Lower lobe of right lung (tissue), 2 donors: ENCODE results near the gene PPP6R1. TPM values are rescaled to one million over a fixed set of nuclear protein-coding genes. Genes with fewer than 3 reads are reported as not detected.

Source experiments
- ATAC-seq, 2 donors: fragments of 200-7000 bp; cut with Tn5 transposase; one replicate each; pipeline ENCODE4 v1.9.1; 2020 to 2022; ENCODE audit warnings: mild to moderate bottlenecking in 2 of 2, moderate library complexity in 2 of 2
- DNase-seq: peaks from one replicate; pipeline ENCODE4 v3.0.0-alpha.2; 2020
- H3K27ac ChIP-seq: fragments of 200-600 bp; one replicate; pipeline ENCODE4 v1.8.0; 2022
- H3K27me3 ChIP-seq: fragments of 200-600 bp; one replicate; pipeline ENCODE4 v1.8.0; 2022; ENCODE audit warnings: low read depth
- H3K36me3 ChIP-seq: fragments of 200-600 bp; one replicate; pipeline ENCODE4 v1.8.0; 2022; ENCODE audit warnings: mild to moderate bottlenecking
- H3K4me1 ChIP-seq: fragments of 200-600 bp; one replicate; pipeline ENCODE4 v1.8.0; 2022
- H3K4me3 ChIP-seq: fragments of 200-600 bp; one replicate; pipeline ENCODE4 v1.8.0; 2022; ENCODE audit warnings: mild to moderate bottlenecking
- H3K9me3 ChIP-seq: fragments of 200-600 bp; one replicate; pipeline ENCODE4 v1.8.0; 2022
- intact Hi-C: fragments of 100-400 bp; cut with DNase I; formaldehyde crosslinking; loops from one replicate; pipeline ENCODE4 v1.11.0; 2022
- total RNA-seq: library from RNA; stranded (reverse); fragmentation: NEBNext Ultra II Directional; extraction: Animal tissue kit (Norgen Biotek cat#: 25700); gene quantifications from one replicate; pipeline ENCODE4 v1.2.1, GENCODE V29; 2021
- TF ChIP-seq, protein P1 (sequence below): fragments of 200-600 bp; IDR thresholded peaks from one replicate; pipeline ENCODE4 v1.8.0; 2022; ENCODE audit warnings: antibody characterized with exemption, mild to moderate bottlenecking
- donor health status: DM: no; HTN: yes; CAD: no; lungs with severe emphysema.

Gene PPP6R1
- total RNA-seq, 1 donor from 2014 or later: 69.1 TPM

DNA sequence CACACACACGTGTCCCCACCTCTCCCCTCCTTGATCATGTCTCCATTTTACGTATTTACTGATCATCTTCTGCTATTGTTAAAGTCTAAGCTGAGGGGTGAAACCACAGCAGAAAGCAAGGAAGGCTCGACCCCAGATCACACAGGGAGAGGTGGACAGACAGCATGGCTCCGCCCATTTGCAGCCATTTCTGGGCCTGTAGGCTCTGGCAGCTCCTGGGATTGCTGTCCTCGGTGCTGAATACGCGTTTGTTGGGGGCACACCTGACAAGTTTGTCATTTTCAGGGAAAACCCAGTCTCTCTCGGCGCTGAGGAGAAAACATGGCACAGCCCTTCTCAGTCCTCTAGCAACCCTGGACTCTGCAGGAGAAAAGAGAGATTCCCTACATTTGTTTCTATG lies 38.3 kb downstream of the PPP6R1 start:
- TF ChIP-seq, protein P1, sequence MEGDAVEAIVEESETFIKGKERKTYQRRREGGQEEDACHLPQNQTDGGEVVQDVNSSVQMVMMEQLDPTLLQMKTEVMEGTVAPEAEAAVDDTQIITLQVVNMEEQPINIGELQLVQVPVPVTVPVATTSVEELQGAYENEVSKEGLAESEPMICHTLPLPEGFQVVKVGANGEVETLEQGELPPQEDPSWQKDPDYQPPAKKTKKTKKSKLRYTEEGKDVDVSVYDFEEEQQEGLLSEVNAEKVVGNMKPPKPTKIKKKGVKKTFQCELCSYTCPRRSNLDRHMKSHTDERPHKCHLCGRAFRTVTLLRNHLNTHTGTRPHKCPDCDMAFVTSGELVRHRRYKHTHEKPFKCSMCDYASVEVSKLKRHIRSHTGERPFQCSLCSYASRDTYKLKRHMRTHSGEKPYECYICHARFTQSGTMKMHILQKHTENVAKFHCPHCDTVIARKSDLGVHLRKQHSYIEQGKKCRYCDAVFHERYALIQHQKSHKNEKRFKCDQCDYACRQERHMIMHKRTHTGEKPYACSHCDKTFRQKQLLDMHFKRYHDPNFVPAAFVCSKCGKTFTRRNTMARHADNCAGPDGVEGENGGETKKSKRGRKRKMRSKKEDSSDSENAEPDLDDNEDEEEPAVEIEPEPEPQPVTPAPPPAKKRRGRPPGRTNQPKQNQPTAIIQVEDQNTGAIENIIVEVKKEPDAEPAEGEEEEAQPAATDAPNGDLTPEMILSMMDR: no peak
- Histone ChIP-seq H3K4me1 (peaks cover 11% of the 10 kb centered on the region), H3K9me3 (no peaks in the 10 kb centered on the region), H3K27ac (no peak overlapping the region), H3K27me3 (no peaks in the 10 kb centered on the region), H3K36me3 (no peaks in the 10 kb centered on the region), H3K4me3 (no peak overlapping the region)
- intact Hi-C loops: no loop called here
- ATAC-seq (no peak), DNase-seq (no peak)

DNA sequence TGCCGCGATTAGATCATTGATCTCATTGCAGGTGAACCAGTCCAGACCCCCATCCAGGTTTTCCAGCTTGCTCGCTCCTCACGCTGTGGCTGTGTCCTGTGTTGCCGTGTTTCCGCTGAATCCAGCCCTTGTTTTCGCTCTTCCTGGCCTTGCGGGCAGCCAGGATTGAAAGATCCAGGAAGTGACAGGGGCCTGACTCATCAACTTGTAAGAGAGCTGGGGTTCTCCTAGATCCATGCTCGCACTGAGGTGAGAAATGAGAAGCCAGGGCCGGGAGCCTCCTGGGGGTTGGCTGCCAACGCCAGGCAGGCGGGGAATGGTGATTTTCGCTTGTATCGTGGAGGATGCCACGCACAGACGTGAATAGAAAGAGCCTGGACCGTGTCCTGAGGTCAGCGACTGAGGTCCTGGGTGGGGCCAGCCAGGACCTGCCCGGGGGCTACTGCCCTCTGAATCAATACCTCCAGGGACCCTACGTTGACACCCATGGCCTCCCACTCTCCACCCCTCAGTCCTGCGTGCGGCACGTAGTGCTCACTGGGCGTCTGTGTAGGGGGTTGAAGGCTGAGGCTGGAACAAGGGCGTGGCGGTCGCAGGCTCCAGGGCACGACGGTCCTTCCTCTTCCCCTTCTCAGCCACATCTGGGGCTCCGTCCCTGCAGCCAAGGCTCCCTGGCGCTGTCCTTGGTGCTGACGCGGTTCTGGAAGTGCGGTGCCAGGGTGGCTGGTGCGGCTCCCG lies 42.2 kb downstream of the PPP6R1 start:
- peaks cover 11% of the 10 kb centered on the region for H3K4me1 ChIP-seq
- peak; percentile 83 to 92 for ATAC-seq
- H3K27ac ChIP-seq: peak overlapping the region; percentile 68

DNA sequence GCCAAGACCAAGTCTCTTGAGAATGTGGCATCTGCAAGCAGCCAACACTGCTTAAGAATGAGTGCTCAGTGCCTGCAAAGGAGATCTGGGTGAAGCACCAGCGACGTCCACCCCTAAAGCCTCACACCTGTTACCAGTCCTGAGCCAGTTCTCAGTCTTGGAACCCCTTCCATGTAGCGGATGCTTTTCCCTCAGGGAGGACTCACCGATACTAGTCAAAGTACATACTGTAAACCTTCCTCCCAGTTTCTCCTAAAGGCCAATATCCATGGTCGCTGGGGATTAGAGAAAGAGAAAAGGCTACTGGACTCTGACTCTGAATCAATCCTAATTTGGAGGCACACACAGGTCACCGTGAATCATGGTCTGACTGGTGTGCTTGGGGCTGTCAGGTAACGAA lies 45.3 kb downstream of the PPP6R1 start:
- intact Hi-C loops: no loop called here
- Histone ChIP-seq H3K36me3 (no peaks in the 10 kb centered on the region), H3K4me3 (no peak overlapping the region), H3K27me3 (peaks cover 7% of the 10 kb centered on the region), H3K4me1 (peaks cover 11% of the 10 kb centered on the region), H3K9me3 (no peaks in the 10 kb centered on the region), H3K27ac (no peak overlapping the region)
- TF ChIP-seq, protein P1: no peak
- ATAC-seq: no peak
- DNase-seq: no peak

More for the DNA sequence above, 42.2 kb downstream of the PPP6R1 start:
- Histone ChIP-seq H3K9me3 (no peaks in the 10 kb centered on the region), H3K27me3 (peaks cover 7% of the 10 kb centered on the region), H3K4me3 (peak overlapping the region; percentile 52), H3K36me3 (no peaks in the 10 kb centered on the region)
- DNase-seq: peak; percentile 78
- intact Hi-C loops: no loop called here
- TF ChIP-seq, protein P1: no peak

DNA sequence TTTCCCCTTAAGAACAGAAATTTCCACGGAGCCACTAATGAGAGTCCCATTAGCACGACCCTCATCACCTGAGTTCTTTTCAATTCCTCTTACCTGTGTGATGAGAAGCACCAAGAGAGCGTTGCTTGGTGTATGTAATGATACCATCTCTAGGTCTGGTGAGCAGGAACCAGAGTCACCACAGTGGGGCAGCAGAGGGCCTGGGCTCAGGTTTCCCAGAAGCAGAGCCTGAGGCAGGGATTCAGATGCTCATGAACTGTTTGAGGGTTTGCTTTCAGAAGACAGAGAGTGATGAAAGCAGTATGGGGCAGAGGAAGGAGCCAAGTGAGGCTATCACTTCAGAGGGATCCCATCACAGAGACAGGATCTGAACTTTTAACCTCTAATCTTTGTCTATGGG lies 46.4 kb downstream of the PPP6R1 start:
- Histone ChIP-seq H3K4me1 (peaks cover 10% of the 10 kb centered on the region), H3K27ac (no peak overlapping the region), H3K27me3 (peaks cover 7% of the 10 kb centered on the region), H3K36me3 (no peaks in the 10 kb centered on the region), H3K9me3 (no peaks in the 10 kb centered on the region), H3K4me3 (no peak overlapping the region)
- intact Hi-C loops: no loop called here
- peak in 1 of 2 donors; percentile 20 for ATAC-seq
- TF ChIP-seq, protein P1: peak; percentile 35
- DNase-seq: no peak

DNA sequence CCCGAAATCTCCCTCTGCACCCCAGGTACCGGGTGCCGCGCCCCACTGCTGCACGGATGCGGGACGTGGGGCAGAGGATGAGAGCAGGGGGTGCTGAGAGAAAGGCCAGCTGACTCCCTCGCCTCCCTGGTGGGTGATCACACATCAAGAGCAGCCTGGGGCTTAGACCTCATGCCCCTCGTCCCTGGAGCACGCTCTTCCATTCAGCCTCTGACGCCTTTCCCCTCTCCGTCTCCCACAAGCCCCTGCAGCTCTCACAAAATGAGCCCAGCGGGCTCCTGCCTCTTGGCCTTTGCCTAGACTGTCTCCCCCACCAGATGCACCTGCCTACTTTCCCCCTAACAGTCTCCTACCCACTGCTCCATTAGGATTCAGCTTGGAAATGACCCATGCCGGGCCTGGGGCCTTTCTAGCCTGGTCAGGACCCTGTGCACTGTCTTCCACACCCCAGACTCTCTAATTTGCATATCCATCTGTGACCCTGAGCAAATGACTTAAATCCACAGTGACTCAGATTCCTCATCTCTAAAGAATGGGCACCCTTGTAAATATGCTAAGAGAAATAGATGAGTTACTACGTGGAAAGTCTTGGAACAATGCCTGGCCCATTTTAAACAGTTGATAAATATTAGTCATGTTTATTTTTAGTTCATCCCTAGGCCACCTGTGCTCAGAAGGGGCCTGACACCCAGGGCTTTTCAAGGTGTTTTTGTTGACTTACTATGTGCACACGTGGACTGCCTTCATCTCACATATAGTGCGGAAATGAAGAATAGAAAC lies 48.9 kb downstream of the PPP6R1 start:
- Histone ChIP-seq H3K9me3 (no peaks in the 10 kb centered on the region), H3K36me3 (no peaks in the 10 kb centered on the region), H3K4me1 (peaks cover 6% of the 10 kb centered on the region), H3K27me3 (peaks cover 13% of the 10 kb centered on the region), H3K4me3 (no peak overlapping the region), H3K27ac (no peak overlapping the region)
- intact Hi-C loops: no loop called here
- TF ChIP-seq, protein P1: no peak
- DNase-seq: no peak
- ATAC-seq: peak; percentile 29 to 50
